22Rv1 (cell line): Measurements from ENCODE around the gene PDZD4.

ENCODE experiments used
- ZFX ChIP-seq: fragments of 450-650 bp; IDR thresholded peaks from 2 replicates; pipeline ENCODE4 v1.6.1; 2017; ENCODE audit warnings: antibody characterized with exemption, borderline replicate concordance
- TF ChIP-seq, protein P1 (sequence below): fragments of 450-650 bp; IDR thresholded peaks from 2 replicates; pipeline ENCODE4 v1.5.1; 2017; ENCODE audit warnings: mild to moderate bottlenecking

DNA sequence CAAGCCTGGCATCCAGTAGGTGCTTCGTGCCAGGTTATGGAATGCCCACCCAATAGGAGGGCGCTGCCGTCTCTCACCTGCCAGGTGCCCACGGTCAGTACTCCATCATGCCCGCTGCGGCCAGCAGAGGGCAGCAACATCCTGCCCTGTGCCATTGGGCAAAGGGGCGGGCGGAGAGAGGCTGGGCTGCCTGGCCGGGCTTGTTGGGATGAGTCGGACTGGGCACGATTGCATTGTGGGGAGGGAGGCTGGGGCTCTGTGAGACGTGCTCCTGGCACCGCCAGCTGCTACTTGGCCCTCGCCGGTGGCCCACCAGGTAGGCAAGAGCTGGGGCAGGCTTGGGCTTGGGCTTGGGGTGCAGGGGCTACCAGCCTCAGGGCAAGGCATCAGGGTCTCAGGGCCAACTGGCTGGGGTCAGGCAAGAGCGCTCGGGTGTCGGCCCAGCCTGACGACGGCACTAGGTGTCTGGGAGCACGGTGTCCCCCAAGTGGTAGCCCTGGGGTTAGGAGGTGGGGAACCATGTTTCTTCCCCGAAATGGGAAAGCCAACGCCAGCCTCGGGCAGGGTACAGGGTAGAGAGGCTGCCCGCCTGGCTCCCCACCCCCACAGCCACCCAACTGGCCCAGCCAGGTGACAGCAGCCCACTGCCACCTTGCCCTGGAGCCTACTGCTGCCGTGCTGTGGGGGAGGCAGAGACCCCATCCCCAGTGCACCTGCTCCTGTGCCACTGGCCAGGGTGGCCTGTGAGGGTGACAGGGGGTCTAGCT lies 66.2 kb downstream of the PDZD4 start, which contains the start of gene PLXNB3:
- TF ChIP-seq, protein P1, sequence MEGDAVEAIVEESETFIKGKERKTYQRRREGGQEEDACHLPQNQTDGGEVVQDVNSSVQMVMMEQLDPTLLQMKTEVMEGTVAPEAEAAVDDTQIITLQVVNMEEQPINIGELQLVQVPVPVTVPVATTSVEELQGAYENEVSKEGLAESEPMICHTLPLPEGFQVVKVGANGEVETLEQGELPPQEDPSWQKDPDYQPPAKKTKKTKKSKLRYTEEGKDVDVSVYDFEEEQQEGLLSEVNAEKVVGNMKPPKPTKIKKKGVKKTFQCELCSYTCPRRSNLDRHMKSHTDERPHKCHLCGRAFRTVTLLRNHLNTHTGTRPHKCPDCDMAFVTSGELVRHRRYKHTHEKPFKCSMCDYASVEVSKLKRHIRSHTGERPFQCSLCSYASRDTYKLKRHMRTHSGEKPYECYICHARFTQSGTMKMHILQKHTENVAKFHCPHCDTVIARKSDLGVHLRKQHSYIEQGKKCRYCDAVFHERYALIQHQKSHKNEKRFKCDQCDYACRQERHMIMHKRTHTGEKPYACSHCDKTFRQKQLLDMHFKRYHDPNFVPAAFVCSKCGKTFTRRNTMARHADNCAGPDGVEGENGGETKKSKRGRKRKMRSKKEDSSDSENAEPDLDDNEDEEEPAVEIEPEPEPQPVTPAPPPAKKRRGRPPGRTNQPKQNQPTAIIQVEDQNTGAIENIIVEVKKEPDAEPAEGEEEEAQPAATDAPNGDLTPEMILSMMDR = peak; percentile 82
- no peak for TF ChIP-seq ZFX
